ENCODE data around the gene LRP11. TPM values are rescaled to one million over a fixed set of nuclear protein-coding genes. Genes with fewer than 3 reads are reported as not detected.

The LRP11 gene, protein sequence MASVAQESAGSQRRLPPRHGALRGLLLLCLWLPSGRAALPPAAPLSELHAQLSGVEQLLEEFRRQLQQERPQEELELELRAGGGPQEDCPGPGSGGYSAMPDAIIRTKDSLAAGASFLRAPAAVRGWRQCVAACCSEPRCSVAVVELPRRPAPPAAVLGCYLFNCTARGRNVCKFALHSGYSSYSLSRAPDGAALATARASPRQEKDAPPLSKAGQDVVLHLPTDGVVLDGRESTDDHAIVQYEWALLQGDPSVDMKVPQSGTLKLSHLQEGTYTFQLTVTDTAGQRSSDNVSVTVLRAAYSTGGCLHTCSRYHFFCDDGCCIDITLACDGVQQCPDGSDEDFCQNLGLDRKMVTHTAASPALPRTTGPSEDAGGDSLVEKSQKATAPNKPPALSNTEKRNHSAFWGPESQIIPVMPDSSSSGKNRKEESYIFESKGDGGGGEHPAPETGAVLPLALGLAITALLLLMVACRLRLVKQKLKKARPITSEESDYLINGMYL
- 28.2 and 30.6 TPM in 2 replicates for total RNA-seq

DNA sequence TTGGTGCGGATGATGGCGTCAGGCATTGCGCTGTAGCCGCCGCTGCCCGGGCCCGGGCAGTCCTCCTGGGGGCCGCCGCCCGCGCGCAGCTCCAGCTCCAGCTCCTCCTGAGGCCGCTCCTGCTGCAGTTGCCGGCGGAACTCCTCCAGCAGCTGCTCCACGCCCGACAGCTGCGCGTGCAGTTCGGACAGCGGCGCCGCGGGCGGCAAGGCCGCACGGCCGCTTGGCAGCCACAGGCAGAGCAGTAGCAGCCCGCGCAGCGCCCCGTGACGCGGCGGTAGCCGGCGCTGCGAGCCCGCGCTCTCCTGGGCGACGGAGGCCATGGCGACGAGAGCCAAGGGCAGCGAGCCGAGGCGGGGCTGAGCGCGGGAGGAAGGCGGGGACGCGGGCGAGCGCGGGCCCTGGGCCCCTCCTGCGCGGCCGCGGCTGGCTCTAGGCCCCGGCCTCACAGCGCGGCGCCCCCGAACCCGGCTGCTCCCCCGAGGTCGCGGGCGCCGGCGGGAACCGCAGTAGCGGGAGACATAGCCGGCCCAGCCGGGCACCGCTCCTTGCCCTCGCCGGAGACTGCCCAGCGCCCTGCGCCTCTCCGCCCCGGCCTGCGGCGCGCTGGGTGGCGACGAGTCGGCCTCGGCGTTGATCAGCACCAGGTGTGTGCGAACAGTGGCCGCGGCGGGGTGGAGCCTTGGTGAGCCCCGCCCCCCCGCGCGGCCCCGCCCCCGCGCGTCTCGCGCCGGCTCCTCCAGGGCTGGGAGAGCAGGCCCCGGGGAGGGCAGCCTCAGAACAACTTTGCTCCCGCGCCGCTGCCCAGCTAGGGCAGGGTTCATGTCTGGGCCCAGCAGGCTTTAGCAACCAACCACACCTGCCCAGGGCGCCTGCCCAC, at the start of gene LRP11:
Gene LRP11, minus strand, starts transcription at position 662 of the 880 bp plus-strand sequence. Its CDS starts 339 bp downstream, at position 323.

DNA sequence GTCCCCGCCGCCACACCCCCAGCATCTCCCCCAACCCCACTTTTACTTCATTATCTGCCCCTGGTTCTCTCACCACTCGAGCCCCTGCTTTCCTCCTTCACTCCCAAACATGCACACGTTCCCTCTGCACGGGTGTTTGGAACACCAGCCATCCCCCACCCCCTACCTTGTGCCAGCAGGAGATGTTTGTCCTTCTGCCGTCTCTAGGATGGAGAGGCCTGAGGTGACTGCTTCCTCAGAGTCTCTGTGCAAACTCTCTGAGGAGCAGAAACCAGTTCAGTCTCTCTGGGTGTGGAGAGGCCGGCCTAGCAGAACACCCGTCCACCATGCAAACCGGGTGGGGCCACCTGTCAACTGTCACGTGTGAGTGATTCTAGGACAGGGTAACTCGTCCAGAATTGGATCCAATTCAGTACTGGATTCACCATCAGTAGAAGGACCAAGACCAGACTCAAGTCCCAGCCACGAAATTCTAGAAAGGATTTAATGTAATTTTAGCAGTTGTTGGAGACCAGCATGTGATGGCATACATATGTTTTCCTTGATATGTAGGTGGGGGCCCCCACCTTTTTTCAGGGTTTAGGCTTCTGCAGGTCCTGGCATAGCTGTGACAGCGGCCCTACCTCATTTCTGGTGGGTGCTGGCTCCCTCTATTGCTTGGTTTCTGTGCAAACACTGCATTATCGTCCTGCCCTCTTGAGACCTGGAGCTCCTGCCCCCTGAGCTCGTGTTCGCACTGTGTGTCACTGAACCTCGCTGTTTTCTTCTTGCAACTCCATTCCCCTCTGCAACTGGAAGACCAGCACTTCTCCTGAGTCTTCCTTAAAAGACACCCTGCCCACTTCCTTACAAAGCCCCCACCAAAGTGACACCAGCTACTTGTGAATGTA, 33.9 kb upstream of the LRP11 start, which contains the start of gene RAET1E:
Gene RAET1E, minus strand, starts transcription at position 259 of the 890 bp plus-strand sequence. CDS start 7,212 bp downstream, outside the sequence.

Other genes with a start within 250 kb of the LRP11 start
- gene KATNA1, start 215.6 kb downstream of the LRP11 start, total RNA-seq, result 17.2 and 17.8 TPM in 2 replicates
- 7.7 and 7.9 TPM in 2 replicates for gene LATS1, start 146.3 kb downstream of the LRP11 start, total RNA-seq
- 33.5 and 33.7 TPM in 2 replicates for gene NUP43, start 117.8 kb downstream of the LRP11 start, total RNA-seq
- gene PCMT1, start 114.6 kb downstream of the LRP11 start, total RNA-seq, result 136 and 157 TPM in 2 replicates
- under 0.01 TPM in 1 of 2 replicates, not detected in the other for gene RAET1E, start 33.8 kb upstream of the LRP11 start, total RNA-seq
- 1.0 and 1.8 TPM in 2 replicates for gene RAET1G, start 58.8 kb upstream of the LRP11 start, total RNA-seq
- 6.2 and 6.6 TPM in 2 replicates for gene ULBP2, start 77.7 kb upstream of the LRP11 start, total RNA-seq
- 3.6 and 4.0 TPM in 2 replicates for gene ULBP1, start 99.6 kb upstream of the LRP11 start, total RNA-seq
- not detected in 2 replicates for gene RAET1L, start 161.2 kb upstream of the LRP11 start, total RNA-seq
- gene ULBP3, start 204.8 kb upstream of the LRP11 start, total RNA-seq, result 15.9 and 18.5 TPM in 2 replicates